GM21723 (cell line): ENCODE data around the gene CD101.

ENCODE experiments used
- ATAC-seq: cut with Tn5 transposase; IDR thresholded peaks from one replicate; pipeline ENCODE4 v1.9.1; 2021; ENCODE audit warnings: mild to moderate bottlenecking, moderate library complexity; ENCODE audit not compliant: unreplicated experiment

The CD101 gene

DNA sequence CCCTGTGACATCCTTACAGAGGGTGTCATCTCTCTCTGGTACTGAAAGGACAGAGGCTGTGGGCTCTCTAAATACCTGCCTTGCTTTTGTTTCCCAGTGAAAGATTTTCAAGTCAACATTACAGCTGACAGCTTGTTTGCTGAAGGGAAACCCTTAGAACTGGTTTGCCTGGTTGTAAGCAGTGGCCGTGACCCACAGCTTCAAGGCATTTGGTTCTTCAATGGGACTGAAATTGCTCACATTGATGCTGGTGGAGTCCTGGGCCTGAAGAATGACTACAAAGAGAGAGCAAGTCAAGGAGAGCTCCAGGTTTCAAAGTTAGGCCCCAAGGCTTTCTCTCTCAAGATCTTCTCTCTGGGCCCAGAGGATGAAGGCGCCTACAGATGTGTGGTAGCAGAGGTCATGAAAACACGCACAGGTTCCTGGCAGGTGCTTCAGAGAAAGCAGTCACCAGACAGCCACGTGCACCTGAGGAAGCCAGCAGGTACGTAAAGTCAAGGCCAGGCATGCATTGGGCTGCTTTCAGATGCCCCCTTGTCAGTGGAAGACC lies 11.8 kb downstream of the CD101 start:
- ATAC-seq: no peak

DNA sequence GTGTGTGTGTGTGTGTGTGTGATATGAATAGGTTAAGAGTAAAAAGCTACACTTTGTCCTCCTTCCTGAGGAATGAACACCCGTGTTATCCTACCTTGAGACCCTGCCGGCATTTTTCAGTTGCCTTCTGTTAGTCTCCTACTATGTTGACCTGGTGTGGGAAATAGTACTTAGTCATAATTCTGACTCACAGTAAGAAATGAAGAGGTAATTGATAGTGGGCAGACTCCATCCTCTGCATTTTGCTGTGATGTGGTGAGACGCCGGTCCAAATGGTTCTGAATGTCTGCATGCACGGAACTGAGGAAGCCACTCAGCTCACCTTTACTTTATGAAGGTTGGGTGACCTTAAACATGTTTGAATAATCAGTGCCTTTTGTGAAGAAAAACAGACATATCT lies 12.6 kb downstream of the CD101 start:
- ATAC-seq: no peak

DNA sequence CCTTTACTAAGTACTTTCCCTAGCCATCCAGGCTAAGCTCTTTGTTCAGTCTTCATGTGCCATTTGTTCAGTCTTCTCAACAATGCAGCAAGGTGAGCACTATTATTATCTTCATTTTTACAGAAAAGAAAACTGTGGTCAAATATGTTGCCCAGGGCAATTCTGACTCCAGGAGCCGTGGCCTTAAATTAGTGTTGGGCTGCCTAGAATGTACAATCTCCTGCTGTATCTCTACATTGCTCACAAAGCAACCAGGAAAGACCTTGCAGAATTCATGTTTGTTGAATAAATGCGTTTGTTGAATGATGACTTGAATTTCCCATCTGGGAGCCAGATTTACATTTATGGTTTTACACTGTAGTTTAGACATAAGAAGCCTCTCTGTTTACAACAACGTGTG lies 14.2 kb downstream of the CD101 start:
- ATAC-seq: no peak

DNA sequence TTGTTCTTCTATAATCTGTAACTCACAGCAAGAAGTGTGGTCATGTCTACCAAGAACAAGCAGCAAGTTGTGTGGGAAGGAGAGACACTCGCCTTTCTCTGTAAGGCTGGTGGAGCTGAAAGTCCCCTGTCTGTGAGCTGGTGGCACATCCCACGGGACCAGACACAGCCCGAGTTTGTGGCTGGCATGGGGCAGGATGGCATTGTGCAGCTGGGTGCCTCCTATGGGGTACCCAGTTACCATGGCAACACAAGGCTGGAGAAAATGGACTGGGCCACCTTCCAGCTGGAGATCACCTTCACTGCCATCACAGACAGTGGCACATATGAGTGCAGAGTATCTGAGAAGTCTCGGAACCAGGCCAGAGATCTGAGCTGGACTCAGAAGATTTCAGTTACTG lies 15.5 kb downstream of the CD101 start:
- ATAC-seq: no peak

DNA sequence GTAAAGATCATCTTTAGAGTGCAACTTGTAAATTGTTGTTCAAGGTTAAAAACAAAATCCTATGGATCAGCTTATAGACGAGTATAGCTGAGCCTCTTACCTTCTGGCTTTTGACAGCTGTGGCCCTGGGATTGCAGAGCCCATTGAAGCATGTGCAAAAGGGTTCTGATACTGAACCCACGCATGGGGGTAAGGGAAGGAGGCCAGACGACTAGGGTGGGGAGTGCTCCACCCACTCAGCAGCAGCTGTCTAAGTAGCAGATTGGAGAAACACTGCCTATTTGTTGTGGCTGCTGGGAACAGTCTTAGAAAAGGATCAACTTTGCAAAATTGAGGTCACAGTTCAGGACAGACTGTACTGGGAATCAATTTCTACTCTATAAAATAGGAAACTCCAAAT lies 16.1 kb downstream of the CD101 start:
- no peak for ATAC-seq

DNA sequence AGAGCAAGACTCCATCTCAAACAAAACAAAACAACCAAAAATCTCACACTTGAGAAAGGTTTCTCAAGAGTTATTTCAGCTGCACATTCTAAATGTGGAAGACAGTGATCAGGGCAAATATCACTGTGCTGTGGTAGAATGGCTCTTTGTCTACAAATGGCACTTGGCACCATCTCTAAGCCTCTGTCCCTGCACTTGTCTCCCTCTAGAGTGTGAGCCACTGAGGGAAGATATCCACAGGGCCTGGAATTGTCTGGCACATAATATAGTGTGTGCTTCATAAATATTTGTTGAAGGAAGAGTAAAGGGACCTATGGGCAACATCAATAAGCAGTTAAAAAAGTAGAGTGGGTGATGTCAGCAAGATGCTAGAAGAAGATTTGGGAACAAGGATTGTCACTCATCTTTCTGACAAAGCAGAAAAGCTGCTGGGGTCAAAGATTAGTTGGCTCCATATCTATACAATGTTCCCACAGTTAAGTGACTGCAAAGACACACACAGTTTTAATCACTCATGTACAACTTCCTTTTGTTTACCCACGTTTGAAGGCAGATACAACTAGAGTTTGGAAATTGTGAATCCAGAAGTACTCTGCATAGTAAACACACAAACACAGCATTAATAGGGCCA lies 19.1 kb downstream of the CD101 start:
- ATAC-seq: no peak

DNA sequence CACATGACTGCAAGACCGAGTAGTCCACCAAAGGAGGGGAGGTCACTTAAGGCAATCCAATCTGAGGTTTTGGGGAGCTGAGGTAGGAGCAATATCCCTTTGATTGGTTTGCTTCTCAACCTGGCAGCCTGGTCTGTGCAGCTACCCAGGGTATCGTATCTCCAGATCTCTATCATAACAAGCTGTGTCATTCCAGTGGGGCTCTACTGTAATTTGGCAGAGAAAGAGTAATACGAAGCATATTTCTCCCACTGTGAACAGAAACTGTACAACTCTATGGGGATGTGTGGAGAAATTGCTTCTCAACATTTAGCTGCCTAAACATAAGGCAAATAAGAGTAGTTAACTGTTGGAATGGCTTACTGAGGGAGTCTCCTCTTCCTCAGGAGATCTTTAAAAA lies 20.6 kb downstream of the CD101 start:
- ATAC-seq: no peak

DNA sequence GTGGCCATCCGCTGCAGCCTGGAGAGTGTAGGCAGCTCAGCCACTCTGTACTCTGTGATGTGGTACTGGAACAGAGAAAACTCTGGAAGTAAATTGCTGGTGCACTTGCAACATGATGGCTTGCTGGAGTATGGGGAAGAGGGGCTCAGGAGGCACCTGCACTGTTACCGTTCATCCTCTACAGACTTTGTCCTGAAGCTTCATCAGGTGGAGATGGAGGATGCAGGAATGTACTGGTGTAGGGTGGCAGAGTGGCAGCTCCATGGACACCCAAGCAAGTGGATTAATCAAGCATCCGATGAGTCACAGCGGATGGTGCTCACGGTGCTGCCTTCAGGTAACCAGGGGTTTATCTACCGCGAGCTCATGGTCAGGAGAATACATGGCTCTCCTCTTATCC lies 24.0 kb downstream of the CD101 start:
- ATAC-seq: no peak

DNA sequence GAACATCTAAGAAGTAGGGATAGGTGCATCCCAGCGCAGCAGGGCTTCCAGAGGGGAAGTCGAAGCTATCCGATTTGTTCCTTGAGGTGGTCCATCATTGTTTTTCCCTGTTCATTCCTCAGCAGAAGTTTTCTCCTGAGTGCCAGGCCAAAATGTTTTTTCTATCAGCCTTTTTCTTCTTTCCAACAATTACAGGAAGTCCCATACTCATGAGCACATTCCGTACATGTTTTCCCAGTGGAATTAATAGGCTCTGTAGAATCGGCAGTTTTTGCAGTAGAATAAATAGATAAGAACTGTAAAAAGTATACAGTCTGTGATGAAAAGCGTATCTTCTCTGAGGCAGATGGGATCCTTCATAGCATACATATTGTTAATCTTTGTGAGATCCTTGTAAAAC lies 24.8 kb downstream of the CD101 start:
- ATAC-seq: no peak

DNA sequence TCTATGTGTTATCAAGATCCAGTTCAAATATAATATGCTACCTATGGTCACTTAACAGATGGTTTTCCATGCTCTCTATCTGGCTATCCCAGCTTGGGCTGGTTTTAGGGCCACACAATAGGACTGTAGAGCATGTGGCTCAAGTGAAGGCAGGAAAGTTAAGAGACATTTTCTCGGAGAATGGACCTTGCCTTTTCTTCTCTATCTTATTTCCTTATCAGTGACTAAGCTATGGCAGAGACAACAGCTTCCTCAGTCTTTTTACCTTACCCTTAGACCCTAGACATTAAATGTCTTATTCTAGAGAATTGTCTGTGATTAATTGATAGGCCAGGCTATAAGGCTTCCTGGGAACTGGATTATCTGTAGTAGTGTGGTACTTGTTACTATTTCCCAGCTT lies 28.1 kb downstream of the CD101 start:
- ATAC-seq: no peak

DNA sequence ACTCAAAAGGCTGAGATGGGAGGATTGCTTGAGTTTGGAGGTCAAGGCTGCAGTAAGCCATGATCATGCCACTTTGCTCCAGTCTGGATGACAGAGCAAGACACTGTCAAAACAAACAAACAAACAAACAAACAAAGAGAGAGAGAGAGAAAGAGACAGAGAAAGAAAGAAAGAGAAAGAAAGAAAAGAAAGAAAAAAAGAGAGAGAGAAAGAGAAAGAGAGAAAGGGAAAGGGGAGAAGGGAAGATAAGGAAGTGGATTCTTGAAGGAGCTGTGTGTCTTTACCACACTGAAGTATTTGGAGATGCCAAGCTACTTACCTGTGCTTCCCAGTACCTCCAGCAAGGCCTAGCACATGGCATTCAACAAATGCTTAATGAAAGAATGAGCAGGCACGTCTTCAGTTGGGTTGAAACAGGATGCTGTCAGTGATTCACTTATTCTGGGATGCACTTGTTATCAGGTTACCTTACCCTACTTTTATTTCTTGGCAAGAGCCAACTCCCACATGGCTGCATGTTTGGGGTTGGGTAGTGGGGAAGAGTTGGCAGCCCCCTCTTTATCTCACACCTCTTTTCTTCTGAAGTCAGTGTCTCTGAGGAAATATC lies 28.8 kb downstream of the CD101 start:
- no peak for ATAC-seq

DNA sequence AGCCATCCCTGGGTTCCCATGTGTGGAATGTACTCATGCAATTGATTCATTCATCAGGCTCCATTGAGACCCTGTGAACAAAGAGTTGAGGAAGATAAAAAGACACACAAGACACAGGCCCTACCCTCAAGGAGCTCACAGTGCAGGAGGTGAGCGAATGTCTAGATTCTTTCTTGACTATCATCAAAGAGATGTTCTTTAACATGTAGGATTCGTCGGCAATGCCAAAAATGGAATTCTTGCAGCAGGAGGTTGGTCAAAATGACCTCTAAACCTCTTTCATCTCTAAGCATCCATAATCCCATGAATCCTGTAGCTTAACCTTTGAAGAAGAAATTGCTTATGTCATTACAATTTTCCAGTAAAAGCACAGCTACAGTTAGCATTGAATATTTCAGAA lies 30.7 kb downstream of the CD101 start:
- no peak for ATAC-seq

DNA sequence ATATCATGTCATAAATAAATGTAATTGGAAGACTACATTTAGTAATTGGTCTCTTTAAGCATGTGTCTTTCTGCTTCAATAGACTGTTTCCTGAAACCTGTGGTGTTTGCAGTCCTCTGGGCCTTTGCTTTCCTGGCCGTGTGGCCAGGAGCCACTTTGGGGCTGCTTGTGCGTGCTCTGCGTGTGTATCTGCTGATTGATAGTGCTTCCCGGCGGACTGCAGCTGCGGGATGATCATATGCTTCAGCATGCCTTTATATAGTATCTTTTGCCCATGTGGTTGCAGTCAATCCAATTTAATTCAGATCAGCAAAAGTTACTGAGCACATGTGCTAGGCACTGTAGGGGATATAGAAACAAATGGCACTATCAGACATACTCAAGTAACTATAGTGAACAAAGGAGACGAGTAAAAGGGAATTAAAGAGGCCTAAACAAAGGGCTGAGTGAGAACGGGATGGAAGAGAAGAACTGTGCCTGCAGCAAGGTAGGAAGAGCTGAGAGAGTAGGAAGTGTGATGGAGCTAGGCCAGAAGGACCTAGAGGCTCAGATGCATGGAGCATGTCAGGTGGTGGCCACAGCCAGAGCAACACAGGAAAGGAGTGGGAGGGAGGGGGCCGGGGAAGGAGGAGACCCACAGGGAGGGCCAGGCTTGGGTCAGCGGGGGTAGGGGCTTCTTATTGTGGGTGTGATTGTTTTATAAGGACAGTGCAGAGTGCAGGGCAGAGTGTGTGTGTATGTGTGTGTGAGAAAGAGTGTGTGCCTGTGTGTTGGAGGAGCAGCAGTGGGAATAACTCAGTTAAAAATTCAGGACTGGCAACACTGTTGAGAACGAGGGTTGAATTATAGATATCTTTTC lies 31.4 kb downstream of the CD101 start:
- no peak for ATAC-seq

DNA sequence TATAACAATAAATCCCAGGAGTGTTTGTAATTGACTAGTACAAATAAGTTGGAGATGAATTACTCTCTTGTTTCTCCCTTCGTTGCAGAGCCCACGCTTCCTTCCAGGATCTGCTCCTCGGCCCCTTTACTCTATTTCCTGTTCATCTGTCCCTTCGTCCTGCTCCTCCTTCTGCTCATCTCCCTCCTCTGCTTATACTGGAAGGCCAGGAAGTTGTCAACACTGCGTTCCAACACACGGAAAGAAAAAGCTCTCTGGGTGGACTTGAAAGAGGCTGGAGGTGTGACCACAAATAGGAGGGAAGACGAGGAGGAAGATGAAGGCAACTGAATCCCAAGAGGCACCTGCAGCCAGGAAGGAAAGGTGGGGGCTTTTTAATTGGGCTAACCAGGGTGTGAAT lies 32.2 kb downstream of the CD101 start:
- no peak for ATAC-seq

DNA sequence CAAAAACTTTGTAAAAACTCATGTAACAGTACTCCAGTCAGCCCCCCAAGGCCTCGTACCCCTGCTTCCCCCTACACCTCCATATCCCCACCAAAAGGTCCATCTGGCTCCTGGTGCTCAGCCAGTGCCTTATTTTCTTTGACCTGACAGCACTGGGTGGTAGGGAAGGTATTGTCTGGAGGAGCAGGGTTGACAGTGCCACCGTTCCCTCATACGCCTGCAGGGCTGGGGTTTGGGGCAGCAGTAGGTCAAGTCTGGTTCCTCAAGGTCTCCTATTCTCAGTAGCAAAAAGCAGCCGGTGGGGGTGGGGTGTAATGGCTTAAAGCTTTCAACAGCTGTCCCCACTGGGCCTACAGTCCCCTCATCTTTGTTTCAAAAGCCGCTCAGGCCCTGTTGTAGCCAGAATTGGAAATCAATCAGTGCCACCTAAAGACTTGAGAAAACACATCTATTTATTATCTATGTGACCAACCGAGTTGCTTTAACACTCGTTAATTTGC lies 33.3 kb downstream of the CD101 start:
- ATAC-seq: no peak

DNA sequence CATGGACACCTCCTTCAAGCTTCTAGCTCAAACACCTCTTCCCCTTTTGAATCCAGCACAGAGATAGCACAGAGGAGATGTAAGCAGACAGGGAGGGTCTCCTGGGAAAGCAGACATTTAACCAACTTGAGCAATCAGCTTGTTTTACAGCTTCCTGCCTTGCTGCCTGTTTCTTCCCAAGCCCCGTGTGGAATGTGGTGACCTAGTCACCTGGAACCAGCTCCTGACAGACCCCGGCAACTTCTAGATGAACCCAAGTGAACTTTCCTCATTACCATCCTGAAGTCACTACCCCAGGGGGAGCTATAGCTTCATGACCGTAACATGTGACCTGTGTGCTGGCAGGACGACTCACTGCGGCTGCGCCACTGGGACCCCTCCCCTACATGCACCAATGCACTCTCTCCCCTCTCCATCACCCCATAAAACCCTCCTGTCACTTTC lies 34.5 kb downstream of the CD101 start:
- ATAC-seq: no peak

DNA sequence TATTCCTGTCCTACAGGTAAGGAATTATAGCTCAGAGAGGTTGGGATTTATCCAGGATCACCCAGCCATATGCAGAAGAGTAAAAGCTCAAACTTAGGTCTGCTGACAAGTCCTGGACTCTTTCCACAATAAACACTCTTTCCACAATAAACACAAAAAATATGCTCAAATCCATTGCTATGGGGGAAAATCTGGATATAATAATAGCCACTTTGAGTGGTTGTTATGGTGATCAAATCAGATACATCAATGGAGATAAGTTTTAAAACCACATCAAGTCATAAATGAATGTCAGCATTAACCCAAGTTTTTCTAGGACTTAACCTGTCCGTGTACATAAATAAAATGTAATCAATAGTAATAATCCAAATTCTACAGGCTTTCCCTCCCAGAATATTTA lies 36.2 kb downstream of the CD101 start:
- no peak for ATAC-seq

DNA sequence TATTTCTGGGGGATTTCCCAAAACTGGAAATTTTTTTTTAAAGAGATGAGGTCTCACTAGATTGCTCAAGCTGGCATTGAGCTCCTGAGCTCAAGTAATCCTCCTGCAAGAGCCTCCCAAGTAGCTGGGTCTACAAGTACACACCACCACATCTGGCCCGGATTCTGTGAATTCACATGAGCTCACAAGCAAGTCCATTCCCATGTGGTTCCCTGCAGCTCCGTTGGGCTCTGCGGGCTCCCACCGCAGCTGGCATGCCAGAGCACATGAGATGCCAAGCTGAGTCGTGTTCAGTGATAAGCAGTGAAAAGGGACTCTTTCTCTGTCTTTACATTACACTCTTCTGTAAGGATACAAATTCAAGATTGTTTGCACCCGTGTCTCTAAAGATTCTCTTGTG lies 36.7 kb downstream of the CD101 start:
- no peak for ATAC-seq

DNA sequence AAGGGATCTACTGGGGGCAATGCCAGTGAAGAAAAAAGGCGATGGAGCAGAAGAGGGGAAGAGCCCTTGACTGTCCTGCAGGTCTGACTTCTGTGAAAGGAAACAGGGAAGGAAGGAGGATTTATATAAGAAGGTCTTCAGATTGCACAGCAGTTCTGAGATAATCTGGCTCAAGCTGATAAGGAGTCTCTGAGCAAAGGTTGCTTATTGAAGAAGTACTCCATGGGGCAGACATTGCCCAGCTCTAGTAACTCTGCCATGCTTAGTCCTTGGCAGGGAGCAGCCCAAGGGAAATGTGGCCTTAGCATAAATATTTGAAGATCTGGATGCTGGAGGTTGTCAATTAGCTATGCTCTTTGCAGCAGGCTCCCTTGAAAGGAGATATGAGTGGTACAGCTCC lies 42.7 kb downstream of the CD101 start:
- no peak for ATAC-seq

DNA sequence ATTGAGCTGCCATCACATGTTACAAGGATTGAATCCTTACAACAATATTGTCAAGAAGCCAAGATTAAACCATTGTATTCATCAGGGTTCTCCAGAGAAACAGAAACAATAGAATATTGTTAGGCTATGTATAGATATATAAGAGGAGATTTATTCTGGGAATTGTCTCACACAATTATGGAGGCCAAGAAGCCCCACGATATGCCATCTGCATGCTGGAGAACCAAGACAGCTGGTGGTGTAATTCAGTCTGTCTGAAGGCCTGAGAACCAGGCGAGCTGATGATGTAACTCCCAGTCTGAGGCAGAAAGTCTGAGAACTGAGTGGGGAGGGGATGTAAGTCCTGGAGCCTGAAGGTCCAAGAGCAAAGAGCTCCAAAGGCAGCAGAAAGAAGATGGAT lies 44.1 kb downstream of the CD101 start:
- ATAC-seq: no peak

DNA sequence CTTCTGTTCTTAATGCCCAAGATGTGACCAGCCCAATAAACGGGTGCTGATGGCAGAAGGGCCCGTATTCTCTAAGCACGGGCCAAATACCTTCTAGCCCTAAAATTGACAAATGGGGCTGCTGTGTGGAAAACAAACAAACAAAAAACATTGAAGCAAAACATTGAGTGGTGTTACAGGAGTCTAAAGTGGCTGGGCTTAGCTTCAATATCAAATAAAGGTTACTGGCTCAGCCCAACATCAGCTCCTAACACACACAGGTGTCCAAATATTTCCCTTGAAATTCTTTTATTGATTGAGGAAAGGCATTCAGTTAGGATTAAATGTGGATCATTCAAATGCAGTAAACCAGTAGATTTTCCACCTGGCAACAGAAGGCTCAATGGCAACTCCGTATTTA lies 45.2 kb downstream of the CD101 start:
- ATAC-seq: no peak

DNA sequence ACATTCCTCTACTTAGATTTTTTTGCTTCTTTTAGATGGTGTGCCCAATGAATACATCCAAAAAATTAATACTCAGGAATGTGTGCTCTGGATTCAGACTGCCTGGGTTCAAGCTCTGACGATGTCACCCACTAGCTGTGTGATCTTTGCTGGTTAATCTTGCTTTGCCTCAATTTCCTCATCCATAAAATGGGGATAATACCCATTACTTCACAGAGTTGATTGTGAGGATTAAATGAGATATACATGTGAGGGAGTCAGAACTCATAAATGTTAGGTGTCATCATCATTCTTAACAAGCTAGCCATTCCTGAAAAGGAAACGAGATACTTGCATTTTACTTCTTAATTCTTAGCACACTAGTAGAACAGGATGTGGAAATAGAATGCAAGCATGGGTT lies 45.7 kb downstream of the CD101 start:
- ATAC-seq: no peak
